GM18868 (cell line): ENCODE results near the gene ARHGDIB.

Experiments
- ATAC-seq: cut with Tn5 transposase; IDR thresholded peaks from one replicate; pipeline ENCODE4 v1.9.1; 2021; ENCODE audit warnings: mild to moderate bottlenecking, moderate library complexity; ENCODE audit not compliant: unreplicated experiment

ARHGDIB gene

DNA sequence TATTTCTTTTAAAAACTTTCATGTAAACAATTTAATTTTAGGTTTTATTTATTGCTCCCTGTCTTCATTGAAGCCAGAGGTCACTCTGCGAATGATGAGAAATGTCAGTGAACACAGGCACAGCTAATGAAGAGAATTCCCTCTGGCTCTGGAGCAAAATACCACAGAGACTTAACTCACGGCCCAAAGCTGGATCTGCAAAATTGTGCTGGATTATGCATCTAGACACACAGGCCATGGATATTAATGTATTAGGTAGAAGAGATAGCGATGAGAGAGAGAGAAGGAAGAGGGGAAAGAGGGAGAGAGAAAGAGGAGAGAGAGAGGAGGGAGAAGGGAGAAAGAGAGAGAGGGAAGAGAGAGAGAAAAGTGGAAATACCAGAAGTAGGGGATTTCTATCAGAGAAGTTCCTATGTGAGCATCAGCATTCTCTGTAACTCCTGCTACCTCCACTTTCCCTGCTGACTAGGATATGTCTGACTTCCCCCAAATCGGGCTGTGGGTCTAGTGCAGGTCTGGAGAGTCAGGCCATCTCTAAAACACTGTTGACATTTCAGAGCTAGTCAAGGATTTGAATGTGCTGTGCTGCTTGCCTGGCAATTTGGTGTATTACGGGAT lies 3.7 kb downstream of the ARHGDIB start:
- ATAC-seq: no peak

DNA sequence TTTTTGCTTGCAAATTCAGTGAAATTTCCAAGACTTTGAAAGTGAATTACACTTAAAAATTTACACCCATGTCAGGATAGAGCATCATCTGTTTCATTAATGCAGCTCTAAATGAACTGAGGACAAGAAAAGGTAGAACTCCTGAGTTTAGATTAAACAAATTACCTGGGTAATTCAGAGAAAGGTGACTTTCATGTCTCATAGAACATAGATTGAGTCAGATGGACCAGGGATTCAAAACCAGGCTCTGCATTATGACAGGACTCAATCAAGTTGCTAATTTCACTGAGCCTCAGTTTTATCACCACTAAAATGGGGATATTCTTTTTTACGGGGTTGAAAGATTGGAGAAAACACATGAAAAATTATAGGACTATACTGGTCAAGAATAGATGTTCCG lies 4.5 kb downstream of the ARHGDIB start:
- ATAC-seq: no peak

DNA sequence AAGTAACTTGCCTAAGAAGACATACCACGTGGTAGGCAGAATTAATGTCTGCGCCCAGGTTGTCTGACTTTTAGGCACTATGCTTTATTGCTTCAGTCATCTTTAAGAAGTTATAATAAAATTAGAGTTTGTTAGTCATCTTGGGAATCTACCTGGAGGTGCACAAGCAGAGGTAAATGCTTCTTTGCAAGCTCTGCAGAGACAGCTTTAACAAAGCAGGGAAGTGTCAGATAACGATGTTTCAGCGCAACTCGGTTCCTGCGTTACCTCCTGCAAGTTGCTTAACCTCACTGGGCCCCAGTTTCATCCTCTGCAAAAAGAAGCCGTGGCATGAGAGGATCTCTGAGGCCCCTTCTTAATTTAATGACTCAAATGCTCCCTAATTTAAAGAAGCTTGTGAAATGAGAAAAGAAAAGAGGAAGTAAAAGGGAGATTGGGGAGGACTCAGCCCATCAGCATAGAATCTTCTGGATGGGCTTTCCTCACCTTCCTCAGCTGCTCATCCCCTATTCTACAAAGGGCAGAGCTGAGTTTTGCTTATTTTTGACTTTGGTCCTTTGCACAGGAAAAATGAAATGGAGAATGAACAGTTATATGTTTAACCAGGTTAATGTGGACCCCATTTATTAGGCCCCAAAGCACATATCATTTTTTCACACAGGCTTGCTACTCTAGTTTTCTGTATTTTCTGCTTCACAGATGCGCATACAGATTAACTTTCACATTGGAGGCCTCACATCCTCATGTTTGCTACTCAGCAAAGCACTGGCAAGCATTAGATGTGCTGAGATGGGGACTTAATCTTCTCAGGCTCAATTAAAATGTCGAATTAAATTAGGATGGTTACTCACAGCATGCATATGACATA lies 5.1 kb downstream of the ARHGDIB start:
- peak; percentile 44 for ATAC-seq

DNA sequence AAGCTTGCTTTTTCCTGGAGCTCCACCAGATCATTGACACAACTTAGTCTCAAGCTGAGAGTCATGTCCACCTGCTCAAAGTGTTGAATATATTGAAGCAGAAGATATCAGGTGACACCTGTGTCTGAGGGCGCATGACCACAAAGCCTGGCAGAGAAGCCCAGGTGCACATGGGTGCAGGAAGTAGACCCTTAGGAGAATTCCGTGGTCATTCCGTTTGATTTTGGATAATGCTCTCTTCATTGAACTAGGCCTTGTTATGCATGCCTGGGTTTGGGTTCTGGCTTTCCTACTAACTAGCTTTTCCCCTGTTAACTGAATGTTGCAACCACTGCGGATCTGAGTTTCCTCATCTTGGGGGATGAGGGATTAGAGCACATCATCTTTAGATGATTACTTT lies 7.1 kb downstream of the ARHGDIB start:
- no peak for ATAC-seq

DNA sequence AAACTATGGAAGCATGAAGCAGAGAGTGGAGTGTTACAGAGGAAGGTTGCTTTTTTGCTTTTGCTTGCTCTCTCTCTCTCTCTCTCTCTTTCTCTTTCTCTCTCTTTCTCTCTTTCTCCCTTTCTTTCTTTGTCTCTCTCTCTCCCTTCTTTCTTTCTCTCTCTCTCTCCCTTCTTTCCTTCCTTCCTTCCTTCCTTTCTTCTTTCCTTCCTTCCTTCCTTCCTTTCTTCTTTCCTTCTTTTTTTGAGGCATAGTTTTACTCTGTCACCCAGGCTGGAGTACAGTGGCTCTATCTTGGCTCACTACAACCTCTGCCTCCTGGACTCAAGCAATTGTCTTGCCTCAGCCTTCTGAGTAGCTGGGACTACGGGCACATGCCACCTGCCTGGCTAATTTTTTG lies 7.6 kb downstream of the ARHGDIB start:
- no peak for ATAC-seq

DNA sequence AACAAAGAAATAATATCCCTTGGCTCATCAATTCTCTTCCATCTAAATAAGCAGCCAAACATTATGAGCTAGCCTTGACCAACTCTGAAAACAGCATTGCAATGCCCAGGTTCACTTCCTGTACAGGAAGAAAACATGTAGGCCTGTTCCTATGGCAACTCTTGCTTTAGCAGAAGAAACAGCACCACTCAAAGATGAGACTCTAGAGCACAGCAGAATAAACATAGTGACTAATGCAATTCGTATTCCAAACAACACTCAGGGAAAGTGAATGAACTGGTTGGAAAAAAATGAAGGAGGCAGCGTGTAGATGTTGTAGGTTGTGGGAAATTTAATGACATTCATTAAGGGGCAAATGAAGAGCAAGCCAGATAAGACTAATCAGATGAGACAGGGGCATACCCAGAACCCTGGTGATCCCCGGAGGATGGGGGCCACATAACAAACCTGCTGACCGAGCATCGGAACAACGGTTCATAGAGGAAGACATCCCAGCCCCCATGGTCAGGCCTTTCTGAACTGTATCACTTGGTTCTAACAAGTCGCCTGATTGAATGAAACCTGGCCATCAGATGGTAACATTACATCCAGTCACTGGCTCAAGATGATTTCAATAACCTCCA lies 9.0 kb downstream of the ARHGDIB start:
- ATAC-seq: peak; percentile 59

DNA sequence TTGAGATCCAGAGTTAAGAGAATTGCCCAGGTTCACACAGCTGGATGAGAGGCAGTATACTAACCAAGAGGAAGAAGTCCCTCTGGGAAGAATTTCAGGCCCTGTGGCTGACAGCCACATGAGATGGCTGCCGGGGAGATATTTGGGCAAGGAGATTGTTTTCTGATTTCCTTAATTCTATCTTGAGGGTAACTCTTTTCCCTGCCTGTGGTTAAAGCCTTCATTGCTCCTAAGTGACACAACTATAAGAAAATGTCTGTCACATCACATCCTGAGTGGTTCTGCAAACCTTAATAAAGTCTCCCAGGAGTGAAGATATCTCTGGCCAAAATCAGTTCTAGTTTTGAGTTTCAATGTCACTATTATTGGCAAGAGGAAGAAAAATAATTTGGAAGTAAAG lies 9.6 kb downstream of the ARHGDIB start:
- ATAC-seq: no peak

DNA sequence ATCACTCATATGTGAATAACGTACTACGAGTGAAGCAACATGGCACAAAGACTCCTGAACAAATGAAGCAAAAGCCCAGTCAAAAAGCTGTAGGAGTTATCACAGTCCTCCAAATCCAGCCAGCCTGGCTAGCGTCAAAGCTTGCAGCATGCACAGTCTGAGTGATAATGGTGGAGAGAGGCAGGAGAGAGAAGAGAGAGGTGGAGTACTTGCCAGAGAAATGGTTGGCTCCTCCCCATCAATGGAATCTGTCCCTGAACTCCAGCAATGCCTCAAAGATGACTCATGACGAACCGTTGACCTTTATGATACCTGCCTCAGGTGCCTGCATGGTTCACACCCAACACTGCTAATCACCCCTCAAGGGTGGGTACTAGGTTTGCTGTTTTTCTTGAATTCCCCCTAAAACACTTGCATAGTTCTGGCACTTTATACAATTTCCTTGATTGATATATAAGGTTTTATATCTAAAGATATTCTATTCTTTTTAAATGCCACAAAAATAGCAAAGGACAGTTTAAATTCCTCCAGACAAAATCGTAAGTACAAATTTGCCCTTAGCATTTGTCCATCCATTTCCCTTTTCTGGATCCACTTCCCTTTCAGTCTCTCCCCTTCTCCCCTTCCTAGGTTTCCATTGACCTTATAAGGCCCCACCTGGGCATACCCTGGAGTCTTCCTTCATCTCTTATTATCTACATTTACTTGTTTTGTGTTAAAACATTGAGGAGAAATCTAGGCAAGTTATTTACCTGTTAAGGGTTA lies 10.2 kb downstream of the ARHGDIB start:
- ATAC-seq: no peak

DNA sequence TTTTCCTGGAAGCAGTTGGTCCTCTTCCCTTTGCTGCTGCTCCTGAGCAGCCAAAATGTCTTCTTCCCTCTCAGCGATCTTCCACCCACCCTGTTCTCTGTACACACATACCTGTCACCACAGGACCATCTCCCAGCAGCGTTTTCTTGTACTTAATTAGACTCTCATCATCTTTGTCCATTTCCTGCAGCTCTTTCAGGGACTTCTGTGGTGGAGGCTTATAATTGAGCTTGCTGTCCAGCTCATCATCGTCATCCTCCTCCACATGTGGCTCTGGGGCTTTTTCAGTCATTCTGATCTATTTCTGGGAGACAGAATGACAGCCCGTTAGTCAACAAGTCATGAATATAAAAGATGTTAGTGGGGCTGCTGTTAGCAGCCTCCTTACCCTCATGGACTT lies 11.0 kb downstream of the ARHGDIB start:
- ATAC-seq: no peak

DNA sequence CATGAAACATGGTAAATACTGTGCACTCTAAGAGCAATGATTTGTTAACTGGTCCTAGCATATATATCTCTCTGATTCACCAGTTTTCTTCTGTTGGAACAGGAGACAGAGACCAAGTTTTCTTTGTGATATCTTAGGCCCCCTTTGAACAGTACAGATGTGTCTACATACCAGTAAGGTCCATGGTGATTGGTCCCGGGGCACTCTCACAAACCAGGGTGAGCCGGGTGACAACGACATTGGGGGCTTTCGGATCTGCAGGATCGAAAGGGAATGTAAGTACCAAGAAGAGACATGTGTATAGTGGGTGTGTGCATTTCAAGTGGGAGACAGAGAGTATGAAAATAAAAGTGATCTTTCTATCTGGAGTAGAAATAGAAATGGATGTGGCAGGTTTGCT lies 11.8 kb downstream of the ARHGDIB start:
- no peak for ATAC-seq

DNA sequence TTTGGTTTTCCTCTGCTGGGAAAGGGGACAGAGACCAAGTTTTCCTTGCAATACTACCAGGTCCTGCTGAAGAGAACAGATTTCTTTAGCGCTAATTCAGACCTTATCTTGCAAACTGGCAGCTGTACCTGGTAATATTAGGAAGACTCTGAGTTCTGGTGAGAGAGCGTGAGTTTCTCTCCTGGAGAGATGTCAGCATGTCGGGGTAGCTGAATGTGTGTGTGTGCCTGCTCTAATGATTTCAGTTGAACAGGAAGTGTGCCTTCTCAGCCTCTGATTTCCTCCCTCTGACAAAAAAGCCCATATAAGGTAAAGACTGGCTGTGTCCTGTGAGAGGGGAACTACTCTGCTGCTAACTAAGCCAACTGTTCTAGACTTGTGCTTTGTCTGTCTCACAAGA lies 12.7 kb downstream of the ARHGDIB start:
- peak; percentile 90 for ATAC-seq

DNA sequence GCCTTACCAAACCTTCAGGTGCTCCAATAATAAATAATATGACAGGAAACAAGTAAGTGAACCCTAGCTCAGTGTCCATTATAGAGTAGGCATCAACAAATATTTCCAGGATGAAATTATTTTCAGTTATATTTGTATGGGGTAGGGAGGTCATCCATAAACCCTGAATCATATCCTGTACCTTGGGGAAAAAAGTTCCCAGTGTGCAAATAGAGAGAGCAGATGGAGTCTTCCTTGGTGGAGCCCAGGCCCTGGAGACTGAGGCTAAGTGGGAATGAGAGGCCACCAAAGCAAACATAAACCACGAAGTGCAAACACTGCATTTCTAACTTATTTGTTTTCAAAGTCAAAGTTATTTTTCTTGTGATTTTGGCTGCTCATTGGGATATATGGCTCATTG lies 14.5 kb downstream of the ARHGDIB start:
- no peak for ATAC-seq

DNA sequence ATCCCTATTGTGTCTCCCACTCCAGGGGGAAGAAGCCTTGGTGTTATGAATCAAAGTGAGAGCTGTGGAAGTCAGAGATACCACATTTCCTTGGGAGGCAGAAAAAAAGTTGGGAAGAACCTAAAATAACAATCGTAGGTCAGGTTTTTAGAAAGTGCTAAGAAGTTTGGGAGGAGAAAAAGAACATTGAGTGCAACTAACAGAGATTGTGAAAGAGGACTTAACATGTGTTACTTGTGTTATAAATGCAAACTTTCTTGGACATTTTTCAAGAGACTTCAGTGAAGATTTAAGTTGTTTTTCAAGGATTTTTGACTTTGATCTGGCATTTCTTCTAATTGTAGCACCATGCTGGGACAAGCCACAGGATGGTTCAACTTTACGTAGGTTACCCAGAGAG lies 15.2 kb downstream of the ARHGDIB start:
- ATAC-seq: no peak

DNA sequence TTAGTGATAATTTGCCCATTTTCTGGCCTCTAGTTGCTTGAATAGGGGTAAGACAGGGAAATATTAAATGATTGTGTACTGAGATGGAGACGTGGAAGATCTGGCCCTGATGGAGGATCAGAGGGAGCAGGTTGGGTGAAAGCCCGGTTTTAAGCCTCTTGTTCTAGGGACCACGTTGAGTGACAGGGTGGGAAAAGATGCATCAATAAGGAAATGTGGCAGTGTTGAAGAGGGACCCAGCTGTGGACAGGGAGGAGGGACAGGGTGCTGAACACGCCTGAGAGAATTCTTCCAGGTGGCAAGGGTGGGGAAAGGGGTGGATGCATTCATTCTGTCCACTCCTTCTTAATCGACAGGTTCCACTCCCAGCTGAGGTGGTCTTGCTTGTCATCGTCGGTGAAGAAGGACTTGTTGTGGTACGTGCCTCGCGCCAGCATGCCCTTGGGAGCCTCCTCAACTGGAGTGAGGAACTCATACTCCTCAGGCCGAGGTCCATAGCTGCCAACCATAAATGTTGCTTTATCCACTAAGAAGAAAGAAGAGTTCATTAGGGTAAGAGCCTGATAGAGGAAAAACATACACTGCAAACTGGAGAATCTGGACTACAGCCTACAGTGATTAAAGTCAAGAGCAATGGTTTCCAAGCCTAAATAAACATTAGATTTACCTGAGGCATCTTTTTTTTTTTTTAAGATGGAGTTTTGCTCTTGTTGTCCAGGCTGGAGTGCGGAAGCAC lies 19.0 kb downstream of the ARHGDIB start:
- no peak for ATAC-seq

DNA sequence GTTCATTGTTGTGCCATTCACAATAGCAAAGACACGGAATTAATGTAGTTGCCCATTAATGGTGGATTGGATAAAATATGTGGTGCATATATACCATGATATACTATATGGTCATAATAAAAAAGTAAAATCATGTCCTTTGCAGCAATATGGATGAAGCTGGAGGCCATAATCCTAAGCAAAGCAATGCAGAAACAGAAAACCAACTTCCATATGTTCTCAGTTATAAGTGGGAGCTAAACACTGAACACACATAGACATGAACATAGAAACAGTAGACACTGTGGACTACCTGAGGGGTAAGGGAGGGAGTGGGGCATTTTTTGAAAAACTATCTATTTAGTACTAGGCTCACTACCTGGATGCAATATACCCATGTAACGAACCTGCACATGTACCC lies 20.0 kb downstream of the ARHGDIB start:
- ATAC-seq: no peak

DNA sequence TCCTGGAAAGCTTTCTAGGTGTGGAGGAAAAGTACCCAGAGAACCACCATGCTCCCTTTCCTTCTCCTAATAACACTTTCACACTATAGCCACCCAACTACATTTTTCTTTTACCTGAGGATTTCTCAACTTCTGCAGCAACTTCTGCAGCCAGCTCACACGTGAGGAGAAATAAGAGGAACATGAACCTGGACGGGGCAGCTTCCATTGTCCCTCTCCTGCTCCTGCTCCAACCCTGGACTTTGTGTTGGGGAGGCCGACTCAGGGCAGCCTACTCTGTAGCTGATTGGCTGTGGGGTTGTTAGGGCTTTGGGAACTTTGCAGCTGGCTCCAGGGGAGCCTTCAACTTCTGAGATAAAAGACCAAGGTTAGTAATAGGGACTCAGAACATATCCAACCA lies 23.1 kb downstream of the ARHGDIB start, which contains the start of gene ERP27:
Gene ERP27, minus strand, starts transcription at position 237 of the 400 bp plus-strand sequence. Its CDS starts 29 bp downstream, at position 208.
- no peak for ATAC-seq

DNA sequence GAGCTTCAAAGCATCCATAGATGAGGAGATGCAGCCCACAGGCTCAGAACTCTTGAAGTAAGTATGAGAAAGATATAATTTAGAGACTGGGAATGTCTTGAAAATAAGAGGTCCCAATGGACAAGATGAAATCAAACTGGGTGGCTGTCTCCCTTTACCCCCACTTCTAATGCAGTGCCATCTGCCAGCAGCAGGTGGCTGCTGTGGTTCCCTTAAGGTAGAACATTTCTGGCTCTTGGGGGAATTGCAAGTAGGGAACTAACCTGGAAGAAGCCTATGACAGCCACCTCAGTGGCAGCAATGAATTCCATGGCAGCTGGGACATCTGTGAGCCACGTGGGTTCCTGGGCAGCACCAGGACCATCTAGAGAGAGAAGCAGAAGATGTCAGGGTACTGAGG lies 23.7 kb downstream of the ARHGDIB start:
- ATAC-seq: peak; percentile 57

DNA sequence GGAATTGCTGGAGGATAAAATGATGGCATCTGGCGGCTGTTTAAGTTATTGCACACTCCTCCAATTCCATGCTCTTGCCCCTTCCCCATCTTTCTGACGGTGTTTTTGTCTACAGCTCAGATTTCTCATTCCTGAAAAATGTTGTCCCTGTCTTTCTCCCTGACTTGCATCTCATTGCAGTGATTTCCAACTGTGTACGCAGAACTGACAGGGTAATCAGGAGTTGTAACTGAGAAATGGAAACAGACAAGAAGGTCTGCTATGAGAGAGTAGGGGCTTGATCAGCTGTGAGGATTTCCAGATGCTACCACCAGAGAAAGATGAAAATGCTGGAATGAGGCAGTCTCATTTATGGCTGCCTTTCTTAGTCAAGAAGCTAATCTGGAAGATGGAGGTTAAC lies 24.4 kb downstream of the ARHGDIB start:
- no peak for ATAC-seq

DNA sequence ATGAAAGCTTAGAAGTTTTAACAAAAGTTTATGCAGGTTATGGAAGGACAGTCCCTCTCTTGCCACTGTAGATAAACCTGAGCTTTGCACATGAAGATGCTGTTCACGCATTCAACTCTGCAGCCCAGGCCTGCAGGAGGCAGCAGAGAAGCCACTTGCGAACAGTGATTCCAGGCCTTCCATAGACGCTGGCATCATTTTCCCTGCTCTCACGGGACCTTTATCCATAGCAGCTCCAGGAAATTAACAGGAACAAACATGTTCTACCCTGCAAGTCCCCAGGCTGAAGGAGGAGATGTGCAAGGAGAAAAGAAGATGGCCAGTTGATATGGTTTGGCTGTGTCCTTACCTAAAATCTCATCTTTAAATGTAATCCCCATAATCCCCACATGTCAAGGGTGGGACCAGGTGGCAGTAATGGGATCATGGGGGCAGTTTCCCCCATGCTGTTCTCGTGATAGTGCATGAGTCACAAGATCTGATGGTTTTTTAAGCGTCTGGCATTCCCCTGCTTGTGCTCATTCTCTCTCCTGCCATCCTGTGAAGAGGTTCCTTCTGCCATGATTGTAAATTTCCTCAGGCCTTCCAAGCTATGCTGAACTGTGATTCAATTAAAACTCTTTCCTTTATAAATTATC lies 25.1 kb downstream of the ARHGDIB start:
- ATAC-seq: no peak

DNA sequence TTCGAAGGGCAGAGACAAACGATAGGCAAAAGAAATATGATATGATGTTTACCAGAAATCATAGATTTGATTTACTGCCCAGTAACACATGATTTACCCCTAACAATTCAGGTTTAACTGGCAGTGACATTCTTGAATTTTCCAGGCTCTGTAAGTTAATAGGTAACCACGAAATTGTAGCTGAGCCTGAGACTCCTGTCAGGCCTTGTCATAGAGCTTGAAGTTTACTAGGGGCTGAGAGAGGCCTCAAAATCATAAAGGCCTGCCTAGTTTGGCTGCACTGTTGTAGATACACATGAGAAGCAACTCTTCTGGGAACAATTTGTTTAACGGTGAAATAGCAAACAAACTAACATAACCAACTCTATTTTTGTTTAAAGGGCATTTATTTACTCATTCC lies 26.4 kb downstream of the ARHGDIB start:
- no peak for ATAC-seq
